Activated CD8-positive, alpha-beta memory T cell treated with anti-CD3 and anti-CD28 coated beads for 48 hours (primary cell): Measurements from ENCODE around the gene ZFYVE28.
A peak's percentile ranks its signal among the peaks of the same experiment; 100 is the strongest.

Experiments used
- DNase-seq, 3 experiments: peaks; one replicate each; pipeline ENCODE4 v3.0.0-alpha.2; 2020; ENCODE audit warnings: low read depth in 2 of 3, low spot score in 2 of 3

Gene ZFYVE28

GRCh38 chr4:2291705-2292645, 126.5 kb downstream of the ZFYVE28 start:
- DNase-seq, result no peak

DNA sequence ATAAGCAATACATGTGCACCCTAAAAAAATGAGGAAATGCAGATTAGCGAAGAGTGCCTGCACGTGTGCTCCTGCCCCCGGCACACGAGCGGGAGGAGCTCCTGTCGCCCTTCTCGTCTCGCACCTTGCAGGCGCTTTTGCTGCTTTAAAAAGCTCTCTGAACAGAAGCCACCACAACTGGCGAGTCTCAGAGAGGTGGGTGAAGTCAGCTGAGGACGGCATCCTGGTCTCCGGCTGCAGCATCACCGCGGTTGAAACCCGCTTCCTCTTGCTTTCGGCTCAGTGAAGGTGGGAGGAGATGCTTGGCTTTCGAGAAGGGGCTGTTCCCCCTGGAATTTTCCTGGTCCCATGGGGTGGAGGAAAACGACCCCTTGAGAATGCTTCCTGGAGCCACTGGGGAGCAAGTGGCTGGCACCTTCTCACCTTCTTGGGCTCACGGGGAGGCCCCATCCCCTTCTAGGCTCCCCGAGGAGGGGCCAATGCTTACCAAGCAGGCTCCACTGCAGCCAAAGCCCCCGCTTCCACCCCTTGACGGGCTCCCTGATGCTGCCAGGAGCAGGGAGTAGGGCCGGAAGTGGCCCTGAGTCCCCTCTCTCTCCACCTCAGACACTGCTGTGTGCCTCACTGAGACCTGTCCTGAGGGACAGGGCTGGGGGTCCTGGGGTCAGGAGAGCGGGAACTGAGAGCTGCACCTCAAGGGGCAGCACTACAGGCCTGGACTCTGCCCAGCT, 127.3 kb downstream of the ZFYVE28 start:
- peak in 1 of 3 experiments; percentile 24 for DNase-seq

DNA sequence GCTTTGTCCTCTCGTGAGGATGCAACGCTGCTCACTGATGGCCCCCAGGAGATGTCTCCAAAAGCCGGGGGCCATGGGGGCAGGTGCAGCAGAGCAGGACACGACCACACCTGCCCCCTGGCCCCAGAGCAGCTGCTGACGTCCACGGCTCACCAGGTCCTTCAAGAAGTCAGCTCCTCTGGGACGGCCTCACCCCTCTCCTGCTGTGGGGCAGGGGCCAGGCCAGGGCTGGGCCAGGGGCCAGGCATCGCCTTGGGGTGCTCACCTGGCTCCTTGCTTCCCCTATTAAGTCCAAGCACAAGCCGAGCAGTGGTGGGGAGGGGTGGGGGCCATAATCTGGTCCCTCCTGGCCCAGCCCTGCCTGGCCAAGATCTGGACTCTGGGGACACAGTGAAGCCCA, 128.0 kb downstream of the ZFYVE28 start:
- DNase-seq, result no peak

DNA sequence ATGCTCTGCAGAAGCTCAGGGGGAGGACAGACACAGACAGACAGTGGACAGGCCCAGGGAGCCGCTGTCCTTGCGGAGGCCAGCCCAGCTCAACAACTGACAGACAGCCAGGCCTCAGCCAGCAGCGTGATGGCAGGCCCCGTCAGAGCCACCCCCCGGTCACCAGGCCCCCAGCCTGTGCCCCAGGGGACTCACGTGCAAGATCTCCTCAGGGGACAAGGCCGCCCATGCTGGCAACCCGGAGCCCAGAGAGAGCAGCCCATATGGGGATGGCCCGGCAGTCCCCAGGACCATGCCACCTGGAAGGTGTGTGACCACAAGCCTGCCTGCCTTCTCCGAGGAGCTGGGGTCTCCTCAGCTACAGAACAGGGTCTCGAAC, 128.5 kb downstream of the ZFYVE28 start:
- no peak for DNase-seq

- no peak for DNase-seq
Observed at GRCh38 chr4:2289311-2289954, 129.0 kb downstream of the ZFYVE28 start.

DNA sequence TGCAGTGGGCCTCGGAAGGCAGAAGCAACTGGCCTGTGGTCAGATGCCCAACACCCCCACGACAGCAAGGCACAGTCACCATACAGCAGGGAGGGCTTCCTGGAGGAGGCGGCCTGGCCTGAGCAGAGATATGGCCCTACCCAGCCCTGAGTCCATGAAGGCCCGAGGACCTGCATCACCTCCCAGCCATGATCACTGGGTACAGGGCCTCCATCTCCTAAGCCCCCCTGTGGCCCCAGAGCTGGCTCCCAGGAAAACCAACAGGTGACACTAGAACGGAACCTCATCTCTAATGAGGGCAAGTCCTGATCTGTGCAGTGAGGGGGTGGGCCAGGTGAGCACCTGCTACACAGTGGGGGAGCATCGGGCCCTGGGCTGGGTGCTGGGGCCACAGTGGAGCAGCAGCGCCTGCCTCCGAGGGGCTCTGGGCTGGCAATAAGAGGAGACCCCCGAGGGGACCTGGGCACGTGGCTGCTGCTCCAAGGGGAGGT, 130.3 kb downstream of the ZFYVE28 start:
- DNase-seq, result no peak

- DNase-seq, result no peak
Observed at GRCh38 chr4:2287594-2287915, 130.9 kb downstream of the ZFYVE28 start.

DNA sequence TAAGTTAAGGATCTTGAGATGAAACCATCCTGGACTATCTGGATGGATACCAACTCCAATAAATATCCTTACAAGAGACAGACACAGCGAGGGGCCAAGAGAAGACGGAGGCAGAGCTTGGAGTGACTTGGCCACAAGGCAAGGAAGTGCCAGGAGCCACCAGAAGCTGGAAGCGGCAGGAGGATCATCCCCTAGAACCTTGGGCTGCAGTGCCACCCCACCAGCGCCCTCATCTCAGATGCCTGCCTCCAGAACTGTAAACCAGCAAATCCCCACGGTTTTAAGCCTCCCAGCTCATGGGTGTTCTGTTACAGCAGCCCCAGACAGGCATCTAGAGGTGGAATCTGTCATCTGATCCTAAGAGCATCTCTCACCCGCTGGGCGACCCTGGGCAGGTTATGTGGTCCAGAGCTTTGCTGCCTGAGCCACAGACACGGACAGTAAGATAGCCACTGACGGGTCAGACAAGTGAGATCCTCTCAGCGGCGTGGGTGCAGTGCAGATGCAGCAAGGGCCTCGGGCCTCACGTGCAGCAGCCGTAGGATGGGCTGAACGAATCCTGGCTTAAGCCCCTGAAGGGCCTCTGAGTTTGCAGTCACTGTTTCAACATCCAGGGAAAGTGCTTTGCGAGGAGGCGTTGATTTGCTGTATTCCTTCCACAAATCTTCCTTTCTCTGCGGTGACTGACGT, 131.4 kb downstream of the ZFYVE28 start:
- no peak for DNase-seq

- no peak for DNase-seq
Observed at GRCh38 chr4:2285613-2286381, 132.6 kb downstream of the ZFYVE28 start.

GRCh38 chr4:2284934-2285612, 133.4 kb downstream of the ZFYVE28 start:
- no peak for DNase-seq

DNA sequence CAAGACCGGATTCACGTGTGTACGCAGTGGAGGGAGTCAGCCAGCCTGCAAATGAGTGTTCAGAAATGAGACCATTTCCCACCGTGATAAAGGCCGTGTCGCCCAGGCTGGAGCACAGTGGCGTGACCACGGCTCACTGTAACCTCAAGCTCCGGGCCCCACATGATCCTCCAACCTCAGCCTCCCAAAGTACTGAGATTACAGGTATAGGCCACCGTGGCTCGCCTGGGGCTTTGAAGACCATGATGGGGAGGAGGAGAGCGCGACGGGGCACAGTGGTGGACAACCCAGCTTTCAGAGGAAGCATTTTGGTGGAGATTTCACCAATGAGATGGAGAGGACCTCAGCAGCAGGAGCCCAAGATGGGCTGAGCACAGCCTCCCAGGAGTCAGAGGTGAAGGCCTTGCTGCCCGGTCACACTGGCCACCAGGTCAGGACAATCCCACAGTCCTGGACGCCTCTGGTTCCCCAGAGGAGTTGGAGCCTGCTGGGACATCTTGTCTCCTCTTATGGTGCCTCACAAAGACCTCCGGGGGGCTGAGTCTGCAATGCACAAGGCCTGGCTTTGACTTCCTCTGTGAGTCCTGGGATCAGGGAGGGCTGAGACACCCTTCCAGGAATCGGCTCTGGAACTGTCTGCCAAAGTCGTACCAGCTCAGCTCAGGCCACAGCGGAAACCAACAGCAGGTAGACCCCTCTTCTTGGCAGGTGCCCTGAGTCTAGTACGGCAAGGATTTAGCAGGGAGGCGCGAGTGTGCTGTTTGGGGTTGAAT, 134.1 kb downstream of the ZFYVE28 start:
- DNase-seq, result no peak

DNA sequence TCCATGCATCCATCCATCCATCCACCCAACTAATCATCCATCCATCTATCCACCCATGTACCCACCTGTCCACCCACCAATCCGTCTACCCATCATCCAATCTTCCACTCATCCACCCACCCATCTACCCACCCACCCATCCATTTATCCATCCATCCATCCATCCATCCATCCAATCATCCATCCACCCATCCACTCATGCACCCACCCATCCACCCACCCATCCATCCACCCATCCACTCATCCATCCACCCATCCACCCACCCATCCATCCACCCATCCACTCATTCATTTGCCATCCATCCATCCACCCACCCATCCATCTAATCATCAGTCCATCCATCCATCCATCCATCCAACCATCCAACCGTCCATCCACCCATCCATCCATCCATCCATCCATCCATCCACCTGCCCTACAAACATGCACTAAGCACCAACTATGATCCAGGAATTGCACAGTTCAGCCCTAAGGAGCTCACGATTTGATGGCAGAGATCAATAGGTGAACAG, 135.2 kb downstream of the ZFYVE28 start:
- DNase-seq, result no peak

DNA sequence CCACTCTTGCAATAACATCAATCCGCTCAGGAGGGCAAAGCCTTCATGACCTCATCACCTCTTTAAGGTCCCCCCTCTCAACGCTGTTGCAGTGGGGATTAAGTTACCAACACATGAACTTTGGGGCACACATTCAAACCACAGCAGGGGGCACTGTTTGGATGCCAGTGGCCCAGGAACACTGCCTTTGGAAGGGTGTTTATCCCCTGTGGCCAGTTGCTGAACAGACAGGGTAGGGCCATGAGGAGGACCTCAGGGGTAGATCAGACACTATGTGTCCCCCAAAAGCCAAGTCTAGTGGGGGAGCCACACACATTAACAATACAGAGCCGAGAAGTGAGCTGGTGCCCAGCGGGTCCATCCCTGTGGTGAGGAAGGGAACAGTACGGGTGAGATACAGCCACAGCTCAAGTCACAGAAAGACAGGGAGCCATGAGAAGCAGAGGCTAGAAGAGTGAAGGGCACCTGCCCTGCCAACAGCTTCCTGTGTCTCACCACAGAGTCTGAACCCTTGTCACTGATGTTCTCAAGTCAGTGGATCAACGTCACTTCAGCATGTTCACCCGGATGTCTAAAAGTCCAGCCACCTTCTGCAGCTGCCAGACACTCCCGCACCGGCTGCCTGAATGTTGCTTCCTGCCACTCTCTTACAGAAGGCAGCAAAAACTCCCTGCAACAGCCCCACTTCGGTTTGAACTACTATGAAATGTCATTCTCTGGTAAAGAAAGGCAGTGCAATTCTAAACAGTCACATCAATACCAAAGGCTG, 136.7 kb downstream of the ZFYVE28 start:
- DNase-seq, result peak in 1 of 3 experiments; percentile 45

DNA sequence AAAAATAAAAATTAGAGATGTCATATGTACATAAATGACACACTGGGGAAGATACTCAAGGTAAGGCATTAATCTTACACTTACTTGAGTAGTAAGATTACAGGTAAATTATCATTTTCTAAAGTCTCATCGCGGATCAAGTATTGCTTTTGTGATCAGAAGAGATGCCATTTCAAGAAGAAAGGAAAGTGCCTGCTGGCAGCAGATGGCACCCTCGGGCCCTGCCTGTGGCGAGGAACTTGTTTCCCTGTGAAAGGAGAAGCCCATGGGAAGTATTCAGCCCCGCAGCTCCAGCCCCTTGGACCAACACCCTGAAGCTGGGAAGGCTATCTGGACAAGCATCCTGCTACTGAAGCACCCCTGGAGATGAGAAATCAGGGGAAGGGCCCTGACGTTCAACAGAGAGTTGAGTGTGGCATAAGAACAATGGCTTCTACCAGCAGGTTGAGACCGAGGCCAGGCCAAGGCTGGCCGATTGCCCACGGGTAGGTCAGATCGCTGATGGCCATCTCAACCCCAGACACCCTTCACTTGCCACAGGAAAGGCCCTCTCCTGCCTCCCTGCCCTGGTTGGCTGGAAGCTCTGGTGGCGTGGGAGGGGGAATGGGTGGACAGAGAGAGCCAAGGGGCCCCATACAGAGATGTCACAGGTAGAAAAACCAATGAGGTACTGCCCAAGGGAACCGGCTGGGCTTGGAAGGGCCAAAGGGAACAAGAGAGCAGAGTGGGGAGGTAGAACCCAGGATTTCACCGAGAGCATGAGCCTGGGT, 137.7 kb downstream of the ZFYVE28 start:
- no peak for DNase-seq

DNA sequence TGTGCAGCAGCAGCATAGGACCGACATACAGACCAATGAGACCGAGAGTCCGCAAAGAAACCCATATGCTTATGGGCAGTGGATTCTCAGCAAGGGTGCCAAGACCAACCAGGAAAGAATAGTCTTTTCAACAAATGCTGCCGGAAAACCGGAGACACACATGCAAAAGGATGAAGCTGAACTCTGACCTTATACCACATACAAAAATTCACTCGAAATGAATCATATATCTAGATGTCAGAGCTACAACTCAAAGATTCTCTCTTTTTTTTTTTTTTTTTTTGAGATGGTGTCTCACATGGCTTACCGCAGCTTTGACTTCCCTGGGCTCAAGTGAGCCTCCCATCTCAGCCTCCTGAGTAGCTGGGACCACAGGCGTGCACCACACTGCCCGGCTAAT, 140.5 kb downstream of the ZFYVE28 start:
- no peak for DNase-seq

- DNase-seq, result no peak
Observed at GRCh38 chr4:2276581-2277325, 141.7 kb downstream of the ZFYVE28 start.
